ENCODE results near the gene AFP.

AFP gene

GRCh38 chr4:73408181-73408867, 27.7 kb upstream of the AFP start:
- DNase-seq (ENCODE audit: low read depth): no peak
- H3K4me3 ChIP-seq (ENCODE audit: low read depth, low read length): no peak overlapping the region
- TF ChIP-seq, protein P1, sequence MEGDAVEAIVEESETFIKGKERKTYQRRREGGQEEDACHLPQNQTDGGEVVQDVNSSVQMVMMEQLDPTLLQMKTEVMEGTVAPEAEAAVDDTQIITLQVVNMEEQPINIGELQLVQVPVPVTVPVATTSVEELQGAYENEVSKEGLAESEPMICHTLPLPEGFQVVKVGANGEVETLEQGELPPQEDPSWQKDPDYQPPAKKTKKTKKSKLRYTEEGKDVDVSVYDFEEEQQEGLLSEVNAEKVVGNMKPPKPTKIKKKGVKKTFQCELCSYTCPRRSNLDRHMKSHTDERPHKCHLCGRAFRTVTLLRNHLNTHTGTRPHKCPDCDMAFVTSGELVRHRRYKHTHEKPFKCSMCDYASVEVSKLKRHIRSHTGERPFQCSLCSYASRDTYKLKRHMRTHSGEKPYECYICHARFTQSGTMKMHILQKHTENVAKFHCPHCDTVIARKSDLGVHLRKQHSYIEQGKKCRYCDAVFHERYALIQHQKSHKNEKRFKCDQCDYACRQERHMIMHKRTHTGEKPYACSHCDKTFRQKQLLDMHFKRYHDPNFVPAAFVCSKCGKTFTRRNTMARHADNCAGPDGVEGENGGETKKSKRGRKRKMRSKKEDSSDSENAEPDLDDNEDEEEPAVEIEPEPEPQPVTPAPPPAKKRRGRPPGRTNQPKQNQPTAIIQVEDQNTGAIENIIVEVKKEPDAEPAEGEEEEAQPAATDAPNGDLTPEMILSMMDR (conservative IDR thresholded peaks at IDR 0.05; ENCODE audit: low read depth, low read length): no peak

GRCh38 chr4:73409012-73409862, 26.8 kb upstream of the AFP start:
- TF ChIP-seq, protein P1 (conservative IDR thresholded peaks at IDR 0.05; ENCODE audit: low read depth, low read length): no peak
- DNase-seq (ENCODE audit: low read depth): no peak
- H3K4me3 ChIP-seq (ENCODE audit: low read depth, low read length): no peak overlapping the region

GRCh38 chr4:73409978-73410548, 26.0 kb upstream of the AFP start:
- TF ChIP-seq, protein P1 (conservative IDR thresholded peaks at IDR 0.05; ENCODE audit: low read depth, low read length): no peak
- DNase-seq (ENCODE audit: low read depth): no peak
- no peak overlapping the region for H3K4me3 ChIP-seq (ENCODE audit: low read depth, low read length)

DNA sequence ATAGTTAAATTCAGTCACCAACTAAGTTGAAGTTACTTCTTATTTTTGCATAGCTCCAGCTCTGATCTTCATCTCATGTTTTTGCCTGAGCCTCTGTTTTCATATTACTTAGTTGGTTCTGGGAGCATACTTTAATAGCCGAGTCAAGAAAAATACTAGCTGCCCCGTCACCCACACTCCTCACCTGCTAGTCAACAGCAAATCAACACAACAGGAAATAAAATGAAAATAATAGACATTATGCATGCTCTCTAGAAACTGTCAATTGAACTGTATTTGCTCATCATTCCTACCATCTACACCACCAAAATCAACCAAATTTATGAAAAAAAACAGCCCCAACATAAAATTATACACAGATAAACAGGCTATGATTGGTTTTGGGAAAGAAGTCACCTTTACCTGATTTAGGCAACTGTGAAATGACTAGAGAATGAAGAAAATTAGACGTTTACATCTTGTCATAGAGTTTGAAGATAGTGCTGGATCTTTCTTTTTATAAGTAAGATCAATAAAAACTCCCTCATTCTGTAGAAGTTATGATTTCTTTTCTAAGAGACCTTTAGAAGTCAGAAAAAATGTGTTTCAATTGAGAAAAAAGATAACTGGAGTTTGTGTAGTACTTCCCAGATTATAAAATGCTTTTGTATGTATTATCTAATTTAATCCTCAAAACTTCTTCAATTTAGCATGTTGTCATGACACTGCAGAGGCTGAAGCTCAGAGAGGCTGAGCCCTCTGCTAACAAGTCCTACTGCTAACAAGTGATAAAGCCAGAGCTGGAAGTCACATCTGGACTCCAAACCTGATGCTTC, 24.9 kb upstream of the AFP start:
- H3K4me3 ChIP-seq (ENCODE audit: low read depth, low read length): no peak overlapping the region
- TF ChIP-seq, protein P1 (conservative IDR thresholded peaks at IDR 0.05; ENCODE audit: low read depth, low read length): no peak
- no peak for DNase-seq (ENCODE audit: low read depth)

DNA sequence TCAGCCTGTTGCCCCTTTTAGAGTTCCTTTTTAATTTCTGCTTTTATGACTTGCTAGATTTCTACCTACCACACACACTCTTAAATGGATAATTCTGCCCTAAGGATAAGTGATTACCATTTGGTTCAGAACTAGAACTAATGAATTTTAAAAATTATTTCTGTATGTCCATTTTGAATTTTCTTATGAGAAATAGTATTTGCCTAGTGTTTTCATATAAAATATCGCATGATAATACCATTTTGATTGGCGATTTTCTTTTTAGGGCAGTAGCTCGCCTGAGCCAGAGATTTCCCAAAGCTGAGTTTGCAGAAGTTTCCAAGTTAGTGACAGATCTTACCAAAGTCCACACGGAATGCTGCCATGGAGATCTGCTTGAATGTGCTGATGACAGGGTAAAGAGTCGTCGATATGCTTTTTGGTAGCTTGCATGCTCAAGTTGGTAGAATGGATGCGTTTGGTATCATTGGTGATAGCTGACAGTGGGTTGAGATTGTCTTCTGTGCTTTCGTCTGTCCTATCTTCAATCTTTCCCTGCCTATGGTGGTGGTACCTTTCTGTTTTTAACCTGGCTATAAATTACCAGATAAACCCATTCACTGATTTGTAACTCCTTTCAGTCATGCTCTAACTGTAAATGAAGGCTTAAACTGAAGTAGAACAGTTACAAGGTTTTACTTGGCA, 24.1 kb upstream of the AFP start:
- TF ChIP-seq, protein P1 (conservative IDR thresholded peaks at IDR 0.05; ENCODE audit: low read depth, low read length): no peak
- H3K4me3 ChIP-seq (ENCODE audit: low read depth, low read length): no peak overlapping the region
- no peak for DNase-seq (ENCODE audit: low read depth)

GRCh38 chr4:73413294-73413755, 22.7 kb upstream of the AFP start:
- H3K4me3 ChIP-seq (ENCODE audit: low read depth, low read length): no peak overlapping the region
- DNase-seq (ENCODE audit: low read depth): no peak
- TF ChIP-seq, protein P1 (conservative IDR thresholded peaks at IDR 0.05; ENCODE audit: low read depth, low read length): no peak
